Glomerular visceral epithelial cell (primary cell): Measurements from ENCODE around the gene GRIA1.

Source experiments
- DNase-seq: peaks from one replicate; pipeline ENCODE4 v3.0.0-alpha.2; 2016; ENCODE audit errors: extremely low spot score

Gene GRIA1

DNA sequence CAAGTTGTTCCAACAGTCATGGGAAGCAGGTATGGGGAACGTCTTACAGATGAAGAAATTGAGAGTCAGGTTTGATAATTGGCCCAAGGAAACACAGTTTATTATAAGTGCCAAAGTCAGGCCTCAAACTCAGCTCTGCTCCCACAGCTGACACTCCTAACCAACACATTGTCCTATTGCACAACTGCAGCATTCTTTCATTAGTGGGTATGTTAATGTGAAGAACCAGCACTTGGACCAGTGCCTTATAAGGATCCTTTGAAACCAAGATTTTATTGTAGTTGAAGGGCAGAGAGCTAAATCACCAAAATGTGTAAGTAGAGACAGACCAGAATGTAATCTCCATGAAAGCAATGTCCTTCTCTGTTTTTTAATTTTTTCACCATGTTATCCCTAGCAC is 56.1 kb downstream of the GRIA1 start:
- no peak for DNase-seq

DNA sequence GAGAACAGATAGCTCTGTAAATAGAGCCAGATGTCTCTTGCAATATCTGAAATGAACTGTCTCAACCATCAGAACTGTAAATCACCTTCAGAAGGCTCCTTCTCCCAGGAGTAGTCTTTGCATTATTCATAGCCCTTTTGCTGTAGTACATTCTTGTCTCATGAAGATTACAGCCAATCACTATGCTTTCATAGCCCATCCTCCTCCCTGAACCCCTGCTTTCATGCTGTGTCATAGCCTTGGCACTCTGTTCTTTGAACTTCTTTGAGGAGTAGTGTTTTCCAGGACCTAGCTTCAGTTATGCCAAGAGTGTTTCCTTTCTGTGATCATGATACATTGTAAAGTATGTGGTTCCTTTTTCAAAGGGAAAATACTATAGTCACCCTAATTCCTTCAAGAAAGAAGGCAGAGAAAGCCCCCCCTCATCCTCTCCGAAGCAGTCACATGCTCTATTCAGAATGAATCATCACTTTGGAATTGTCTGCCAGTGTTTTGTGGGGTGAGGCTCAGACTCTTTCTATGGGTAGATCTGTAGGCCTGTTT is 61.1 kb downstream of the GRIA1 start:
- peak; percentile 79 for DNase-seq

DNA sequence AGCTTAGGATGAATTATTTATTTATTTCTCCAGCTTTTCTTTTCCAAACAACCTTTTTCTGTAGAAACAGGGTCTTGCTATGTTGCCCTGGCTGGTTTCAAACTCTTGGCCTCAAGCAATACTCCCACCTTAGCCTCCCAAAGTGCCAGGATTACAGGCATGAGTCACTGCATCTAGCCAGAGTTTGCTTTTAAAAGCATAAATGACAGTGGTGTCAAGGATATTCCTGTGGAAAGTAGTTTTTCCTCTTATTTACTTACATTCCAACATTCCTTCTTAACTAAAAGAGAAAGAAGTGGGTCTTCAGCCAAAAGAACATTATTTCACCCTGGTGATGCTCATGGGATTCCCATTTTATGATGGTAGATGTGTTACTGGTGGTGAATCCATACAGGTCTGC is 62.4 kb downstream of the GRIA1 start:
- DNase-seq = no peak

DNA sequence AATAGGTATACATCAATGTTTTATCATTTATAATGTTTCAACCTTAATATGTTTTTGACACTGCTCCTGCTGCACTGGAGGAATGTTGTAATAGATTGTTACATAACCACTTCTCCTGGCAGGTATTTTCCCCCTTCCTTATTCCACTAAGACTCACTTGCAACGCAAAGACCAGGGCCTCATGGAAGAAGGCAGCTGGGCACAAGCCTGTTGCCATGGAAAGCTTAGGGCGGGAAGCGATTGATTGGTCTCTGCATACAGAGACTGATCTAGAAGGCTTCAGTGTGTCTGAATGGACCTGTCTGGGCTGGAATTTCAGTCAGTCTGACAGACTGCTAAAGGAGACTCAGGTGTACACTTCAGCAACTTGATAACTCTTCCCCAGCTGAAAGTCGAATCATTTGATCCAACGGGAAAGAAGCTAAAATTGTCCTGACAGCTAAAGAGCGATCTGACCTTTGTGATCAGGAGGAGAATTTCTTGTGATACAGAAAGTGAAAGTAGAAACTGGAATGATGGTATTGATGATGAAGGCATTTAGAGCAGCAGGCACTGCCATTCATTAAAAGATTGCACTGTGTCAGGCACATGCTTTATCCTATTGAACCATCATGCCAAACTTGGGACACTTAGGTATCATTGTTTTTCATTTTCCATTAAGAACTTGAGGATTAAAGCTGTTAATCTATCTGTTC is 65.1 kb downstream of the GRIA1 start:
- no peak for DNase-seq

DNA sequence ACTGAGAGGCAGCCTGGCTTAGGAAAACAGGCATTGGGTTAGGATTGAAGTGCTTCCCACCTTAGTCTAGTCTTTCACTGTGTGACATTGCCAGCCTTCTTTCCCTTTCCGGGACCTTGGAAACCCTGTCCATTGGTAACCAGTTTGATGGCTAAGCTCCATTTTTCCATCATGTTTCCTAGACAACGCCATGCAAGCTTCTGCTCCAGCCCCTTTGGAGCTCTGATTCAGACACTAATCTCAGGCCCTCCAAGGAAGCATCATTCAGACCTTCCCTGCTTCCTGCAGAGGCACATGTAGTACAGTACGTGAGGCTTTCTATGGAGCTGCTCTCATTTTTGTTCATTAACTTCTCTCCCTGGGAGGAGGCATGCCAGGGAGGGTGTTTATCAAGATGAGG is 68.5 kb downstream of the GRIA1 start:
- no peak for DNase-seq

DNA sequence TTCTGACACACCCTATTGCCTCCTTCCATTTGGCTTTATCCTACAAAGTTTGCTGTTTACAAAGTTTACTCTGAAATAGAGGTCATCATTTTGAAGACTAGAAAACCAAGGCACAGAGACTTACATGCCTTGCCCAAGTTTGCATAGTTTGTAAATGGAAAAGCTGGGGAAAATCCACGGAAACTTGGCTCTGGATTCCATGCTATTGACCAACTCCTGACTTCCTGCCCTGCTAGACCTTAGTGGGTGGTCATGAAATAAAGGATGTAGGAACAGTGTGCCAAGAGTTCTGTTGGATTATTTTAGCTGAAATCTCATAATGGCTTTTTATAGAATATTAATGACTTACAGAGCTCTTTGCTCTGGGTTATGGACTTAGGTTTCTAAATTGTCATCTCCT is 69.5 kb downstream of the GRIA1 start:
- DNase-seq = no peak

DNA sequence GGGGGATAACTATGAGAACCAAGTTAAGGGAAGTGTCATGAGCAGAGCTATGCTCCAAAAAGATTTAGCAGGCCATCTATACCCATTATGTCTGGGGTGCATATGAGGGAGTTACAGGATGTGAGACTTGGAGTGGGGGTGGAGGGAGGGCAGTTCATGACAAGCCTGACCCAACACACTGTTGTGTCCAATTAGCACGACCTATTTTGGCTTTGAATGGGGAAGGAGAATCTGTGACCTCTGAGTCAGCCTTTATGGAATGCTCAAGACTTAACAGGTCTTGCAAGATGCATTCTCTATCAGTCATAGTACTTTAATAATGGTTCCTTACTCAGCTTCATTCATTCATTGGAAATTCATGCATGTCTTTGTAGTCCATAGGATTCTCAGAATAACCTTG is 71.7 kb downstream of the GRIA1 start:
- no peak for DNase-seq

DNA sequence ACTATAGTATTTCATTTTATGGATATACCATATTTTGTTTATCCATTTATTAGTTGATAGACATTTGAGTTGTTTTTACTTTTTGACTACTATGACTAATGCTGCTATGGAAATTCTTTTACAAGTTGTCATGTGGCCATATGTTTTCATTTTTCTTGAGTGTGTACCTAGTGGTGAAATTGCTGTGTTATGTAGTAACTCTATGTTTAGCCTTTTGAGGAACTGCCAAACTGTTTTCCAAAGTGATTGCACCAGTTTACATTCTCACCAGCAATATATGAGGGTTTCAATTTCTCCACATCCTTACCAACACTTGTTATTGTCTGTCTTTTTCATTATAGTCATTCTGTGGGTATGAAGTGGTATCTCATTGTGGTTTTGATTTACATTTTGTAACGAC is 75.4 kb downstream of the GRIA1 start:
- no peak for DNase-seq

DNA sequence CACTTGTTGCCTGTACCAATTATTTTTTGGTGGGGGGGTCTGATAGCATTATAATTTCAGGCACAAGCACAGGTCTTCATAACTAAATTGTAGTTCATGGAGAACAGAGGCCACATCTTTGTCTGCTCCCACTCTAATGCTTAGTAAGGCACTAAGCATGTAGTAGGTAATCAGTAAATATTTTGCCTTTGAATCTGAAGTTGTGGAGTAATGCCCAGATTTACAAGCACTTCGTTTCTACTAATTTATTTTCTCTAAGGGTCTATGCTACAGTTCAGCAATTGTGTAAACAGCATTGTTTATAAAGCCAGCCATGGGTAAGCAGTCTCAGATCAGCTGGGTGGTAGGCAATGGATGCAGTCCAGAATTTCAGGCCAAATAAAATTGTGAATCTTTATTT is 78.6 kb downstream of the GRIA1 start:
- no peak for DNase-seq

DNA sequence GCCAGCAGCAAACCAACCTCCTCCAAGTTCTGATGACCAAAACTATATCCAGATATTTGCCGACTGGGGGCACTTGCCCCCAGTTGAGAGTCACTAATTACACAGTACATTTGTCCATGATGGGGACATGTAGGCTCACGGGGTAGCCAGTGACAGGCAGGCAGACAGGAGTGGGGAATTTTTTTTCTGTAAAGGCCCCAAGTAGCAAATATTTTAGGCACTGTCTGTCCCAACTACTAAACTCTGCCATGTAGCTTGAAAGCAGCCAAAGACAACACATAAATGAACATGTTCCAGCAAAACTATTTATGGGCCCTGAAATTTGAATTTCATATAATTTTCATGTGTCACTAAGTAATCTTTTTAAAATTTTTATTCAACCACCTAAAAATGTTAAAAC is 80.7 kb downstream of the GRIA1 start:
- DNase-seq = no peak

DNA sequence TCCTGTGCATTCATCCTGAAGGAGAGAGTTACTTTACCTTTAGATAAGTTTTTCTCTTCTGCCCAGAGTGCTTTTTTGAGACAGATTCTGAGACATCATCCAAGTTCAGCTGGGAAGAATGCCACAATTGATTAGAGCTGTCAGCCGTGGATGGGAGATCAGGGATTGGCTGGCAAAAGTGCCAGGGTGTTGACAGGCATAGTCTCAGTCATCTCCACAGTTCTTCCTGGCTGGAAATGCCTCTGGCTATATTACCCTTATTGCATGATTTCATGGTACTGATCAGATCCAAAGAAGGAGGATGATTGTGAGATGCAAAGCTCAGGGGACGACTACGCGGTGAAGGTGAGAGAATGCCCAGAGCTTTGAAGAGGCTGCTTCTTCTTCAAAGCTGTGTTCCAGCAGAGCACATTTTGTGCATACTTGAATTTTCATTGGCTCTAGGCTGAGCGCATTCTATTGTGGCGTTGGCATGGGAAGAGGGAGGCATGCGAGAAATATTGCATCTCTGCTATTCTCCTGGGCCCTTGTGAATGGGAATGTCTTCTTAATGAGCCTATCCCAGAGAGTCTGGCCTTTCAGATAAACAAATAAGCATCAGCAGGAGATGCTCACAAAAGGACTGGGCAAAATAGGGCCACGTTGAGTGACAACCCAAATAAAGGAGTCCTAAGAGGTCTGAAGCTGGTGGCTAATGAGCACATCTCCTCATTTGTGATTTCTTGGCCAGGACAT is 82.1 kb downstream of the GRIA1 start:
- DNase-seq = no peak

DNA sequence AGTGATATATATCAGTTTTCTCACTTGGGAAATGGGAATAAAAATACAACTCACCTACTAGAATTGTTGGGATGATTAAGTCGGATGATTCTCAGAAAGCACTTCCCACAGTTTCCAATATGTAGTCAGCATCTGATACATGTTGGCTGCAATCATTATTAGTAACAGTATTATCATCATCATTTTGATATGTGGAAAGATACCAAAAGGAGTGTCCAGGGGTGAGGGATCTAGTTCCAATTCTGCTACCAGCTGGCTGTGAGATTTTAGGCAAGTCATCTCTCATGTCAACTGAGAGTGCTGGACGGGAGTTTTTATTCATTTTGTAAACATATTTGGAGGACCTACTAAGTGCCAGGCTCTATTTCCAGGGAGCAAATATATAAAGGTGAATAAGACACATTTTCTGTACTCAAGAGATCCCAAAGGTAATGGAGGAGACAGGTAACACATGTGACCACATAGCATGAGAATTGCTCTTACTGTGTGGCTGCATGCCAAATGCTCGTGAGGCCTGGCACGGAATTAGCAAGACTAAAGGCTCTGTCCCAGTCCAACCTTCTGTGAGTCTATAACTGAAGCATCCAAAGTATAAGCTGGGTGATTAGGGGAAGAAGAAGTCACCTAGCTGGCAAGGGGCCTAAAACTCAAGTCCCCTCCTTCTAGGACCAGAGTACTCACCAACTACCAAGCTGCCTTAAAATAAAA is 83.0 kb downstream of the GRIA1 start:
- DNase-seq = no peak

DNA sequence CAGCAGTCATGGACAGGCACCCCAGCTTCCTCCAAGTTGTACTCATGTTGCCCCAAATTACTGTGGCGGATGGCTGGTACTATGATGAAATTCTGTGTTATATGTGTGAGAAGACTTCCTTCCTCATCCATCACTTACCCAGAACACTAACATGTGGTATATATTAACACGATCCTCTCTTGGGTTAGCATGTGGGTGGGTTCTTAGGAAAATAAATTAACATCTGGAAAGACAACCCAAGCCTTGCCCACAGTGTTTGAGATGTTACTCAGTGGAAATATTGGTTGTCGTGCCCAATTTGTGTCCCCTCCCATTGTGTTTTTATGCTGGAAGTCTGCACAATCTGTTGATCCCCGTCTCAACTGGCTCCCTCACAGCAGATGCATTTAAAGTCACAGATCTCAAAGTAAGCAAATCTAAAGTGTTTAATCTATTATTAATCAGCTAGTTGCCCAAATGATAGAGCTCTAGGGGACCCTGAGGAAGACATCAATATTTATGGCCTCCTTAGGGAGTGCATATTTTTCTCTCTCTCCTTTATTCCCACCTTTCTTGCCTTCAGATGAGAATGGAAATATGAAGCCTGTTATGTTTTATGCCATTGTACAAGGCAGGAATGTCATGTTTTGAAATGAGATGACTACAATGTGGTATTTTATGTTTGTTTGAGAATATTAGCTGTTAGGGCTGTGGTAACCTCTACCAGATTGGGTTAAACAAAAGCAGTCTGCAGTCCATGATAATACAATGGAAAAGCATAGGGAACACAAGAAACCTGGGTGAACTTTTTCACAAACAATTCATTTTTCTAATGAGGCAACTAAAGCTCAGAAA is 93.9 kb downstream of the GRIA1 start:
- no peak for DNase-seq

DNA sequence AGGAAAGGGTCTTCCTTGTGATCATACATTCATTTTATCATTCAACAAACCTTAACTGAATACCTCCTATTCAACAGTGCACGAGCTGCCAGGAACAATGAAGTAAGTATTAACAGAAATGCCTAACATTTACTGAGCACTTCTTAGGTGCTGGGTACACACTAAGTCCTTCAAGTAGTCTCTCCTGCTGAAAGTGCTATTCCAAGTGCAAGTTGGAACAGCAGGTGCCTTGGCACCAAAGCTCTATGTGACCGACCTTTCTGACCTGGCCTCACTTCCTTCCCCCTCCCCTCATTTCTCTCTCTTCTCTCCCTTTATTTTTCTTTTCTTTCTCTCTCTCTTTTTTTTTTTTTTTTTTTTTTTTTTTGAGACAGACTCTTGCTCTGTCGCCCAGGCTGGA is 94.5 kb downstream of the GRIA1 start:
- DNase-seq = no peak

DNA sequence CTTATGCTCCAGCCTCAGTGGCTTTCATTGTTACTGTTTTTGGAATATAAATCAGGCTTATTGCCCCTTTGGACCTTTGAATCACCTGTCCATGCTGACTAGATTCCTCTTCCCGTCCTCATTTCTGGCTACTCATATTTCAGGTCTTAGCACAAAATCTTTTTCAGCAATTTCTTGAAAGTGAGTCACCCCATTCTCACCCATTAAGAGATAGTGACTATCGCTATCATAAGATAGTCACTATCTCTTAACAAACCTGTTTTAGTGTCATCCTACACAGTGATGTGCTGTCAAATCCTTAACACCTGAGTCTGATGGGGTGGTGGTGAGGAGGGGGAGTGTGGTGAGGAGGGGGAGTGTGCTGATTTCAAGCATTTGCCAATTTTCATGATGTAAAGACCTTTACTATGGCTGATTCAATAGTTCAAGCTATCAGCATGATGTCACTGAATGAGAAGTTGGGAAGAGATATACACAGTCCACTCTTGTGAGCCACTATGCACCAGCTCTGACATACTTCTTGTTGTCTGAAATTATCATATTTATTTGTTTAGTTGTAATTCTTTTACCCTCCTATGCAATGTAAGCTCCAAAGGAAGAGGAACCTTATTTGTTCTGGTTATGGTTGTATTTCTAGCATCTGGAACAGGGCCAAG is 95.3 kb downstream of the GRIA1 start:
- DNase-seq = no peak

DNA sequence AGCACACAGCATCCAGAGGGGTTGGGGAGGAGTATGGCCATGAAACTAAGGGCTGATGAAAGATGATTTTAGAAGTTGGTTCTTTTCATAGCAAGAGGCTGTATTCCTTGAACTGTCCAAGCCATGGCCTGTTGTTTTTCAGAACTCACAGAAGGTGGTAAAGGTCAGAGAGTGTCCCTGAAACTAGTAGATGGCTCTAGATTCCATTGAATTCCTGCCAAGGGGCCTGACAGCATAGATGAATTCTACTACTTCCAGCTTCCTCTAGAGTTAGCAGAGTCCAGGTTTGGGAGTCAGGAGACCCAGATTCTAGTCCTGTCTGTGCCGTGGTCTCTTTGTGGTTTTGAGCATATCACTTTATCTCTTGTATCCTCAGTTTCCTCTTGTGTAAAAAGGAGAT is 101.6 kb downstream of the GRIA1 start:
- DNase-seq = no peak

DNA sequence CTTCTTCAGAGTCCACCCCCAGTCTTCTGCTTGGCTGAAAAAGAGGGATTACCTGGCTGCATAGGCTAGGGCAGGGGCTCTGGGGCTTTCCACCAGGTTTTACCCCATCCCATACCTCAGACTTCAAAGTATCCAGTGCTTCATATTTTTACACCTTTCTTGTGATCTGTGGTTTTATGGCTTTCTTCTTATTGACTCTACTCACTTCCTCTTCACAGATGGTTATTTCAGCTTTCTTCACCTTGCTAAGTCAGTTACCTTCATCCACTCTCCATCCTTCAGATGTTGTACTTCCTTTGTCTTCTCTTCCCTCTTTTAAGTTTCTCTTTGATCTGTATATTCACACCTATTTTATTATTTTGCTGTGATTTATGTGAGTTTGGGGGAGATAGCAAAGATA is 104.3 kb downstream of the GRIA1 start:
- no peak for DNase-seq

DNA sequence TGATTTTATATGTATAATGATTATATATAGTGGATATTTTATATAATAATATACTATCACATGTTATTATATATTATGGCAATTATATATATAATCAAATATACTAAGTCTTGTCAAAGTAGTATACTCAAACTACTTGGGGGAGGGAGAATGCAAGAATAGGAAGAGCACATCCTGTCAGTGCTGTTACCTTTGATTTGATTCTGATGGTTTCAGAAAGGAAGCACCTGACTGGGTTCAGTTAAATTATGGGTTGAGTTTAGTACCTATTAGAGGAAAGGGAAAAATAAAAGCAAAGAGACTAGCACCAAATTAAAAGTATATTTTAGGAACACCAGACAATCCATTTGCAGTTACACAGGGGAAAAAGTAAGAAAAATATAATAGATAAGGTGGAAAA is 107.6 kb downstream of the GRIA1 start:
- no peak for DNase-seq

DNA sequence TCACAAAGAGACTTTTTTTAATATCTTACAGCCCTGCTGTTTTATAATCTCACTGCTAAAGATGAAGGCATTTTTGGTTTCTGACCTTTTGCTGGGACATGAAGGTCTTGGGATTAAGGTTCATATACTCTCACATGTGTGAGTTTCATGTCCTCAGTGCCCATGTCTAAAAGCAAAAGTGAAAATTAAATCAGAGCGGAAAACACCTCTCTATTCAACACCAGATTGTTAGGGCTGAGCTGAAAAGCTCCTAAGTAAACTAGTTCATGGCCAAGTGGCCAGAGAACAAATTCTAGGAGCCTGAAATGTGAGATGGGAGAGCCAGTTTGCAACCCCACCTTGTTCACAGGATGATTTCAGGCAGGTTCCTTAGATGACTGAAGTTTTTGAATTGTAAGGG is 110.9 kb downstream of the GRIA1 start:
- no peak for DNase-seq

DNA sequence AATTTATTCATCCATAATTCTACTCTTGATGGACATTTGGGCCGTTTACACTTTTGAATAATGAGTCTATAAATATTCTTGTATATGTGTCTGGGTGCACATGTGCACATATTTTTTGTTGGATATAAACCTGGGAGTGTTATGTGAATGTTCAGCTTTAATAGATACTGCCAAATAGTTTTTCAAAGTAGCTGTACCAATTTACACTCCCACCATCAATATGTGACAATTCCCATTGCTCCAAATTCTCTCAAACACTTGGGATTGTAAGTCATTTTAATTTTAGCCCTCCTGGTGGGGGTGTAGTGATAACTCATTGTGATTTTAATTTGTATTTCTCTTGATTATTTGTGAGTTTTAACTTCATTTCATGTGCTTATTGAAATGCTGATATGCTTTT is 114.9 kb downstream of the GRIA1 start:
- no peak for DNase-seq

DNA sequence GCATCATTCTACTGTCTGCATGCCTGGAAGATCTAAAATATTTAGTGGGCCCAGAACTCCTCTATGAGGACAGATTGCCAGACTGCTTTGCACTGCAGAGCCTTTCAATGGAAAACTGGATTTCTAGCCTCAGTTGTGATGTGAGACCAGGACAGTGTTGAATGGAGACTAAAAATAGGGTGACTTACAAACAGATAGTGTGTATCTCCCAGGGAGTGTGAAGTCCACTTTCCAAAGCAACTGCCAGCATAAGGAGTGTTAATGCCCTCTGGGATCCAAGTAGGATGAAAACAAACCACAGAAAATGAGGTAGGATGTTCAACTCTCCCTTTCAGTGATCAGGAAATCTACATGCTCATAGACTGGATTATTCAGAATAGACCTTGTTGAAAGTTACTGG is 119.5 kb downstream of the GRIA1 start:
- DNase-seq = no peak
